ENCODE measurements around the gene MS4A18.

DNA sequence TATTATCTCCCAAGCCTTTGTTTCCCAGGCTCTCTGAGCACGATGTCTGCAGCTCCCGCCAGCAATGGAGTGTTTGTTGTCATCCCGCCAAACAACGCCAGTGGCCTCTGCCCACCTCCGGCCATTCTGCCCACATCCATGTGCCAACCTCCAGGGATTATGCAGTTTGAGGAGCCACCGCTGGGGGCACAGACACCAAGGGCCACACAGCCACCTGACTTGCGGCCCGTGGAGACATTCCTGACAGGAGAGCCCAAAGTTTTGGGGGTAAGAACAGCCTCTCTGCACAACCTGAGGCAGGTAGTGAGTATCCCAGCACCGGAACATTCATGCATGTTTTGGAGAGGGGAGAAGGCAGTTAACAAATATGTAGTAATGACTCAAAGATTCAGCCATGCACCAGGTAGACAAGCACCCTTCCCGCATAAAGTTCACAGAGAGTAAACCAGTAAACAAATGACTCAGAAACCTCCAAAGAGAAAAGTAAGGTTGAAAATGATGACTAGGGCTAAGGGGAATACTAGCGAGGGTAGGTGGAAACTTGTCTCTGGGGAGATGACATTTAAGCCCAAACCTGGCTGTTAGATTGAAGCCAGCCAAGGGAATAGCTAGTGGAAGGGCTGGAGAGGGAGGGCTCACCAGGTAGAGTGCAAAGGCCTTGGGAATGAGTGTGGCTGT is 39.3 kb downstream of the MS4A18 start:
- TF ChIP-seq, protein P1, sequence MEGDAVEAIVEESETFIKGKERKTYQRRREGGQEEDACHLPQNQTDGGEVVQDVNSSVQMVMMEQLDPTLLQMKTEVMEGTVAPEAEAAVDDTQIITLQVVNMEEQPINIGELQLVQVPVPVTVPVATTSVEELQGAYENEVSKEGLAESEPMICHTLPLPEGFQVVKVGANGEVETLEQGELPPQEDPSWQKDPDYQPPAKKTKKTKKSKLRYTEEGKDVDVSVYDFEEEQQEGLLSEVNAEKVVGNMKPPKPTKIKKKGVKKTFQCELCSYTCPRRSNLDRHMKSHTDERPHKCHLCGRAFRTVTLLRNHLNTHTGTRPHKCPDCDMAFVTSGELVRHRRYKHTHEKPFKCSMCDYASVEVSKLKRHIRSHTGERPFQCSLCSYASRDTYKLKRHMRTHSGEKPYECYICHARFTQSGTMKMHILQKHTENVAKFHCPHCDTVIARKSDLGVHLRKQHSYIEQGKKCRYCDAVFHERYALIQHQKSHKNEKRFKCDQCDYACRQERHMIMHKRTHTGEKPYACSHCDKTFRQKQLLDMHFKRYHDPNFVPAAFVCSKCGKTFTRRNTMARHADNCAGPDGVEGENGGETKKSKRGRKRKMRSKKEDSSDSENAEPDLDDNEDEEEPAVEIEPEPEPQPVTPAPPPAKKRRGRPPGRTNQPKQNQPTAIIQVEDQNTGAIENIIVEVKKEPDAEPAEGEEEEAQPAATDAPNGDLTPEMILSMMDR (IDR thresholded peaks at IDR 0.05): no peak
- TF ChIP-seq POLR2A (IDR thresholded peaks at IDR 0.05): no peak

All from prostate gland (tissue), 2 donors.